ENCODE measurements around the gene THADA.
"Not testable (repeated sequence)": the region's sequence is repeated elsewhere in the genome, so short reads cannot be mapped to it uniquely, and the experiment has no call there.

The THADA gene

DNA sequence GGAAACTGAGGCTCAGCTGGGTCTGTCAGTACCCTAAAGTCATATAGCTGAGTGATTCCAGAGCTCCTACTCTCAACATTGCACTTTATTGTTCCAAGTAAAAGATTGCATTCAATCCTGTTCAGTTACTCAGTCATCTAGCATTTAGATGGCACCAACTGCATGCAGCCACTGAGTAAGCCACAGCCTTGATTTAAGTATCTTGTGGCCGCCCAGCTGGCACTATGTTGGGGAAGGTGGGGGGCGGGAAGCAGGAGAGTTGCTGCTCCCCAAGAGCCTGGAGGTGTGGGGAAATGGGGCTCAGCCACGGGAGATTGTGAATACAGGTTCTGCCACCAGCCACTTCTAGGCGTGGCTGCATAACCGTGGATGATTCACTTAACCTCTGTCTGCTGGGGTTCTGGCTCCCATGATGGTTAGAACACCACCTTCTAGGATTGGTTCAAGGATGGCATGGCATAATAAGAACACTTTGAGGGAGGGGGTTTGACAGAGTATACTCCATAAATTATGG is 386.6 kb downstream of the THADA start:
- no peak for DNase-seq (ENCODE audit: low spot score)

- no peak for DNase-seq (ENCODE audit: low spot score)
Observed at GRCh38 chr2:43207553-43208300, 388.1 kb downstream of the THADA start.

DNA sequence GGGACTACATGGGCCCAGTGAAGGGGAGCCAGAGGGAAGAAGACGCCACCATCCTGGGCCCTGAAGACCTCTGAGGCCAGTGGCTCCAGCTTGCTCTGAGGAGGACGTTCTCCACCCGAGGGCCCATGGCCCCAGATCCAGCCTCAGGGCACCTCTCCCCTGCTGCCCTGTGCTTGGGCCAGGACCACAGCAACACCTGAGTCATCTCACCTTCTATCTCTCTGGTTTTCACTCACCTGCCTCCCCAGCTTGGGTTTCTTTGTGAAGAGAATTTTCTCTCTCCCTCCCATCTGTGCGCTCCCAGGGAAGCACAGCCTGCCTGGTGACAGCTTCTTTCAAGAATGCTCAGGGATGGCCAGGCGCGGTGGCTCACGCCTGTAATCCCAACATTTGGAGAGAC is 389.2 kb downstream of the THADA start:
- DNase-seq (ENCODE audit: low spot score) = no peak

GRCh38 chr2:43203373-43203772 is 392.5 kb downstream of the THADA start:
- no peak for DNase-seq (ENCODE audit: low spot score)

- DNase-seq (ENCODE audit: low spot score) = no peak
Observed at GRCh38 chr2:43202289-43202688, 393.5 kb downstream of the THADA start.

- DNase-seq (ENCODE audit: low spot score) = no peak
Observed at GRCh38 chr2:43201497-43201896, 394.3 kb downstream of the THADA start.

DNA sequence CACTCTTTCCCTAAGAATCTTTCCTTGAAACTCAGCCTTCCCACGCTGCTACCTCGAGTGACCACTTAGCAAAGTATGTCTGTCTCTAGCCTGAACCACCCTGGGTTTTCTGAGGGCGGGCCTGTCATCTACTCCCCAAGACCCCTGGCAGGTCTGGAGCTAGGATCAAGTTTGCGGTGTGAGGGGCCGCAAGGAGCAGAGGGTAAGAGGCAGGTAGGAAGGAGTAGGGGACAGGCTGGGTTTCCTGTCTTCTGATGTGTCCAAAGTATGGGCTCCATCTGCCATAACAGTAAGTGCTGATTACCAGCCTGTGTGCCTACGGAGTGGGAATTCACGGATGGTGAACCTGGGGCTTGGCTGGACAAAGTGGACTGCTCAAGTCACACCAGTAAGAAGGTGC is 394.8 kb downstream of the THADA start:
- no peak for DNase-seq (ENCODE audit: low spot score)

DNA sequence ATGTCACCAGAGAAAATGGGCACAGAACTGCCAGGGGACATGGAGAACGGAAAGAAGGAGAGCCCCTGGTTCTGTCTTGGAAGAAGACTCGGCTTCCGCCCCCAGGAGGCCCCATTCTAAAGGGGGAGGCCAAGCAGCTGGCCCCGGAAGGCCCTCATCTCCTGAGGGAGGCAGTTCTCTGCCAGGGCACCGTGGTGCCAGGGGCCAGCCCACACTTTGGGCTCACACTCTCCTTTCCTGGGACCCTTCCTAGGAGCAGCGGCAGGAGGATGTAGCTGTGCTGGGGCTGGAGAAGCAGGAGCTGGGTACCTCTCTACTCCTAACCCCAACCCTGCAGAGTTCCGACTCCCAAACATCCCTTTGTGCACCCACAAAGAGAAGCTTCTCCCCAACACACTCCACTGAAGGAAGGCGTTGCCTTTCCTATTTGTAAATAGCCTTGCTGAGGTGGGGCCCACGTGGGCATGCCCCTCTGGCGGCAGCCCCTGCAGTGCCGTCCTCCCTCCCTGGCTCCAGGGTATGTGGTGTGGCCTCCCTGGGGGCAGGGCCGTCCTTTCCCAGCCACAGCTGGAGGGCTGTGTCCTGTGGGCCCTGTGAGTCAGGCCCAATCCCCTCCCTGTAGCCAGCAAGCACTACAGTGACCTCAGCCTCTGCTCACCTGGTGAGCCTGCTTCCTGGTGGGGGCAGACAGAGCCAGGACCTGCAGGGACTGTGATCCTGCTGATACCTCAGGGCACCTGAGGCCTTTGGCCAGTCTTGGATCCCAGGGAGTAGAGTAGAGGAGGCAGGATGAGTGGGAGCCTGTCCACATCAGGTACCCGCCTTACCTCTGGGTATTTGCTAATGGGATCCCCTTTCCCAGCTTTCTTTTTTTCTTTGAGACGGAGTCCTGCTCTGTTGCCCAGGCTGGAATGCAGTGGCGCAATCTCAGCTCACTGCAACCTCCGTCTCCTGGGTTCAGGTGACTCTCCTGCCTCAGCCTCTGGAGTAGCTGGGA is 396.0 kb downstream of the THADA start:
- no peak for DNase-seq (ENCODE audit: low spot score)

- no peak for DNase-seq (ENCODE audit: low spot score)
Observed at GRCh38 chr2:43198263-43198662, 397.6 kb downstream of the THADA start.

GRCh38 chr2:43197588-43197896 is 398.3 kb downstream of the THADA start:
- DNase-seq (ENCODE audit: low spot score) = no peak

DNA sequence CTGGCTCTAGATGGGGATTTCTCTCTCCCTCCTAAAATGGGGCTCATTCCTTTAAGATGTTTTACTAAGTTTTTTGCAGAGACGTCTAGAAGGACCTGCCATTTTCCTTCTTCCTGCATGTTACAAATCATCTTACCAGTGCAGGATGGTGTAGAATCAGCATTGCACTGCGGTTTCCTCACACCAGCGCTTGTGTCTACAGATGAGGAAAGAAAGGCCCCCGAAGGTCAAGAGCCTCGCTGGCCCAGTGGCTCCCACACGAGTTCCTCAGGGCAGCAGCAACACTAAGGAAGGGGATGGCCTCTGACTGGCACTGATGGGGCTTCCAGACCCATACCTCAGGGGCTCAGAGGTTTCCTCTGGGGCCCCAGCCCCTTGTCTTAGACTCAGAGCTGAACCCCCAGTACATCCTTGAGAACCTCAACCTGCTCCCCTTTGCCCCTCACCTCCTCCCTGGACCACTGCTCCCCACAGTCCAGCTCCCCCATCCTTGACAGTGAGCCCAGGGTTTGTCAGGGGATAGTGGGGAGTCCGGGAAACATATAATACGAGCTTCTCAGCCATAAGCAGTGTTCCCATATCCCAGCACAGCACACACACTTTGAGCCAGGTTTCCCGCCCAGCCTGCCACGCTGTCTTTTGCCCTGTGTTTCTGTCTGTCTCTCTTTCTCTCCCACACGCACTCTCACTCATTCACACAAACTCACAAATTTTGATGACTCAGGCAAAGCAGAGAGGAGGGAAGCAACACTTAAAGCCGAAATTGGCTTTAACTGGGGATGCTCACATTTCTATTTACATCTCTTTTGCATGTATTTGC is 398.9 kb downstream of the THADA start:
- no peak for DNase-seq (ENCODE audit: low spot score)

GRCh38 chr2:43194121-43194869 is 401.5 kb downstream of the THADA start:
- DNase-seq (ENCODE audit: low spot score) = no peak

- DNase-seq (ENCODE audit: low spot score) = no peak
Observed at GRCh38 chr2:43193652-43194120, 402.2 kb downstream of the THADA start.

GRCh38 chr2:43192744-43193651 is 402.8 kb downstream of the THADA start:
- DNase-seq (ENCODE audit: low spot score) = no peak

DNA sequence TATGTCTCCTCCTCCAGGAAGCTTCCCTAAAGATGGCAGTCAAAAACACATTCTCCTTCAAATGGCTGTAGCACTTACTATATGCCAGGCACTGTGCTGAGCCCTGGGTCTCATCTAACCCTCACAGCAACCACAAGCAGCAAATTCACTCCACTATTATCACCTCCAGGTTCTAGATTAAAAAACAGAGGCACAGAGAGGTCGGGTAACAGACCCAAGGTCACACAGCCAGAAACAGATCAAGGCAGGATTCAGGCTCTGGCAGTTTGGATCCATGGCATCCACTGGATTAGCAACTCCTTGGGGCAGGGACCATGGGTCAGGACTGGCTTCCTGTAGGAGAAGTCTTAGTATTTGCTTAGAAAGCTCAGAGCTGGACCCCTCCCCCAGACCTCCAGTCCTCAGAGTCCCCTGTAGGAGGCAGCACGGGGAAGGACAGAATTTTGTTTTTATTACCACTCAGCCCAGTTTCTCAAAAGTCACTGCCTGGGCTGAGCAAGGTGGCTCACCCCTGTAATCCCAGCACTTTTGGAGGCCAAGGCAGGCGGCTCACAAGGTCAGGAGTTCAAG is 403.8 kb downstream of the THADA start:
- no peak for DNase-seq (ENCODE audit: low spot score)

GRCh38 chr2:43190311-43191052 is 405.4 kb downstream of the THADA start:
- no peak for DNase-seq (ENCODE audit: low spot score)

DNA sequence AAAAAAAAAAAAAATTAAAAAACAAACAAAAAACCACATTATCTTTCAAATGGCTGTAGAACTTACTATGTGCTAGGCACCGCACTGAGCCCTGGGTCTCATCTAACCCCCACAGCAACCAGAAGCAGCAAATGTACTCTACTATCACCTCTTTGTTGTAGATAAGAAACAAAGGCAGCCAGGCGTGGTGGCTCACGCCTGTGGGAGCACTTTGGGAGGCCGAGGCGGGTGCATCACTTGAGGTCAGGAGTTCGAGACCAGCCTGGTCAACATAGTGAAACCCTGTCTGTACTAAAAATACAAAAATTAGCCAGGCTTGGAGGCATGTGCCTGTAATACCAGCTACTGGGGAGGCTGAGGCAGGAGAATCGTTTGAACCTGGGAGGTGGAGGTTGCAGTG is 406.0 kb downstream of the THADA start:
- DNase-seq (ENCODE audit: low spot score) = not testable (repeated sequence)

GRCh38 chr2:43188561-43189386 is 407.1 kb downstream of the THADA start:
- no peak for DNase-seq (ENCODE audit: low spot score)
